ENCODE measurements around the gene RNF175.

Gene RNF175

DNA sequence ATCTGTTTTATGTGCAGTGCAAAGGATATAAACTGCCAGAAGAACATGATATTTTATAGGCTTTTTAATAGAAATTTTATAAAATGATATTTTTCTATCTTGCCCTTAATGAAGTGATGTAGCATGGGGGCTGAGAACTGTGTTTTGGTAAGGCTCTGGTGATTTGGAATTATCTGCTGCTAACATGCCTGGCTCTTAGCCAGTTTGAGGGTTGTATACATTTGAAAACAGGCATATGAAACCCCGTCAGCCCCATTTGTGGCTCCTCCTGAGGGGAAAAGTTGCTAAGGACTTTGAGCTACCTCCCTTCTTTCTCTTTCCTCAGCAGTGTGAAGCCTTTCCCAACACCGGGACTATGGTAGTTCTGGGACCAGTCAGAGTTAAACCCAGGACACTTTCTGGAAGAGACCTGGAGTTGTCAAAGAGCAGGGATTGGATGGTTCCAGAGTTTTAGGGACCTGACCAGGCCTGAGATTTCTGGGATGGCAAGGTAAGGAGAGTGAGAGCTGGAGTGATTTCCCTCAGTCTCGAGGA is 24.4 kb upstream of the RNF175 start:
- DNase-seq: no peak

DNA sequence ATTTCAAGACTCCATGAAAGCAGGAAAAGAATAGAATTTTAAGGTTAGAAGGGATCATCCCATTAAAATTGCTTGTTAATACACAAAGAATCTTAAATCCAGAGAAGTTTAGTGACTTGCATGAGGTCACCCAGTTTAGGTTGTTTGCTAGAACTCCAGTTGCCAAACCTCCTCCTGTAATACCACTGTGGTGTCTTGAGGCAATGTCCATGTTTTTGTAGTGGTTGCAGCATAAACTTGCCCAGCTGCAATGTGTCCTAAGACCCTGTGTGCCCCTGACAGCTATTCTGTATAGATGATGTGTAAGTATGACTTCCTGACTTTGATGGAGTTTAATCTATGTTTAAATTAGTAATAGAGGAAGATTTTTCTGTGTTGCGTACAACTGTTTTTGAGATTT is 22.8 kb upstream of the RNF175 start:
- DNase-seq: no peak

DNA sequence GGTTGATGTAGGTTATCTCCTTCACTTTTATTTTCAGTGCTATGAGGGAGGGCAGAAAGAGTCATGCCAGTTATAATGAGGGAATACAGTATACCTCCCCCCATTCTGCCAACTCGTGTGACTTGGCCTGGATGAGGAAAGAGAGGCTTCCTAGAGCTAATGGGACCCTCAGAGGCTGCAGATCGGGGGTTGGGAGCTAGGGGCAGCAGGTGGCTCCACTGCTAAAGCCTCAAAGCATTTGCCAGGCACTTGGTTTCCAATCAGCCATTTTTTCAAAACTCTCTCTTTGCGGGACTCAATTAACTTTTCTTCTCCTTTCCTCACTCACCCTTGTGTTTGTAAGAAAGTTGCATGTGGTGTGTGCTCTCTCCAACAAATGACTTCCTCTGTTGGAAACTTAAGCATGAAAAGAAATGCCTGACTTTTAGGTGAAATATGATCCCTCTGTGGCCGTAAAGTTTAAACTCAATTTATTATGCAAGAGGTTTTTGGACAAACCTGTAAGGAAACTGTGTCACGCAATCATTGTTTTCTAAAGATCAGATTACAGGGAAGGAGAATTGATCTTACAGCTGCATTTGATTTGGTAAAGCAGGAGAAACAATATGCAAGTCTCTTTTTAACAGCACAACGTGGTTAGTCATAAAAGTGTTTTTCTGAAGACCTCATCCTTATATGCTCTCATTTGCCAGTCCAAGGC is 22.0 kb upstream of the RNF175 start:
- DNase-seq: no peak

DNA sequence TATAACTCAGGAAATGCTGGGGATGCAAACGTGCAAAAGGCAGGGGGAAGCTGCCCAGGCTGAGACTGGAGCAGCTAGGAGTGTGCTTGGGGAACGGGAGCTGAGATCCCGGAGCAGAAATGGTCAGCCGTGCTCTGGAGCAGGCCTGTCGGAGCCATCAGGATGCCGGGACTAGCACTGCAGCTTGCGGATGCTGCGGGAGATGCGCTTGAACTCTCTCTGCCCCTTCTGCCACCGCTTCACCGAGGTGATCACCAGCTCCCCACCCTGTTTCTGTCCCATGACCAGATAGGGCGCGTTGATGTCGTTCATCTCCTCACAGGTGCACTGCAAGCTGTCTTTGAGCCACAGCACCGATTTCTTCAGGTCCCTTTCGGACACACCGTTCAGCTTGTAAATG is 21.5 kb upstream of the RNF175 start:
- DNase-seq: no peak

DNA sequence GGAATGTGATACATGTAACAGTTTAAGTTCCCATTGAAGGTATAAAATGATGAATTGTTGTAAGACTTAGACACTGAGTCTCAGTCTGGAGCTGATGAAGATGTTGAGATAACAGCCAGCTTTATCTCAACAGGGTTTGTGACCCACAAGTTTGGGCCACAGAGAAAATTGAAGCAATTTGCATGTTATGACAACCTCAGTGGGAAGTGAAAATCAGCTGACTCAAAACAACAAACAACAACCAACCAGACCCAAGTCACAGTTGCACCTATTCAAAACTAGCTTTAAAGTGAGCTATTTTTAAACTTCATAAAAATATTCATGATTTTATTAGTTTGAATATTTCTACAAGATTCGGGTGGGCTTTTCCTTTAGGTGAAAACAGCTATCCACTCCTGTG is 21.1 kb upstream of the RNF175 start:
- no peak for DNase-seq

DNA sequence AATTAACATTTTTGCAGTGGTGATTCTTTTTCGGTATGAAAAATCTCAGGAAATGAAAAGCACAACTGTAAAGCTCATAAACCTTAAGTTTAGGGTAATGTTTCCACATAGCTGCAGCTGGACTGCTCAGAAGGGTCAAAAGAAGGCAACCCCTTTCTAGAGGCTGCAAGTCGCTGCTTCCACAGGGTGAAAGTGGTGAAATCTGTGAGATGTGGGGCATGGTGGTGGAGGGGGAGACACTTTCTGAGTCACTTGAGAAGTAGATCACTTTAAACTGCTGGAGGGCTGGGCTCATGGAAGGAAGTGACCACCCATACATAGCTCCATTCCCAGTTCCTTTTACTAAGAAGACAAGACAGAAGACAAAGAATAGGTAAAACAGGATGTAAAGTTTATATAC is 20.4 kb upstream of the RNF175 start:
- no peak for DNase-seq

DNA sequence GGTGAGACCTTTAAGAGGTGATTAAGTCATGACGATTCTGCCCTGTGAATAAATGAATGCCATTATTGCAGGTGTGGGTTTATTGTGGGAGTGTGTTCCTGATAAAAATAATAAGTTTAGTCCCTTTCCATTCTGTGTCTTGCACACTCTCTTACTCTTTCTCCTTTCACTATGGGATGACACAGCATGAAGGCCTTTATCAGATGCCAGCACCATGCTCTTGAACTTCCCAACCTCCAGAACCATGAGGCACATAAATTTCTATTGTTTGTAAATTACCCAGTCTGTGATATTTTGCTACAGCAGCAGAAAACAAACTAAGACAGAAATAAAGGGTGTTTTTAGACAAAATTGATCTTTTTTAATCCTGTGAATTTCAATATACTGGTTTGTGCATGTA is 18.6 kb upstream of the RNF175 start:
- no peak for DNase-seq

DNA sequence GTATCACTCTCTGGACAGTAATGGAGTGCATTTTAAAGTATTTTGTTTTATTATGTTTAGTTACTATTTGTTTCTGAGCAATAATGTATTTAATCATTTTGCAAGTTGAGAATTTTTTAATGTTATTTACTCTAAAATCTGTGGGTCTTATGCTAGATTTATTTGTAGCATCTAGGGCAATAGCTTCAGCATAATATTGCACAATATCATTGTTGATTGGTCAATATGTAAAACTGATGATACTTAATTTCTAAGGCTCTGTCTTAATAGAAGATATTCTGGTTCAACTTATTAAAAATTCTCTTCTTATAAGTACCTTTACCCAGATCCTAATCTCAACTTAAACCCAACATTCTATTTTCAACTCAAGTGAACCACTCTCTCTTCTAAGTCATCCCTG is 17.6 kb upstream of the RNF175 start:
- DNase-seq: no peak

DNA sequence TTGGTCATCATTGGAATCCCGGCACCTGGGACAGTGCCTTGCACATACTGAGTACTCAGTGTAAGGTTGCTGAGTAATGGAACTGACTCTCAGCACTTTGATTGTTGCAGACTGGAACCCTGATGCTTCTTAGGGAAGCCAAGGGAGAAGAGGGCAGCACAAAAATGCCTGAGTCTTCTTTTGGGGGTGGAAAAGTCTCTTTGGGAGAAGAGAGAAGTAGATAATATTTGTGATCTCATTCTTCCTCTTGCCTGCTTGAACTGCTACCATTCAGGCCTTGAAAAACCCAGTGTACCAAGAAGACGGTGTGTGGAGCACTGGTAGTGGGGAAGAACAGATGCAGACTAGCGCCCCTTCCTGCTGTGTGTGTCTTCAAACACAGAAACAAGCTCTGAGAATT is 16.8 kb upstream of the RNF175 start:
- no peak for DNase-seq

DNA sequence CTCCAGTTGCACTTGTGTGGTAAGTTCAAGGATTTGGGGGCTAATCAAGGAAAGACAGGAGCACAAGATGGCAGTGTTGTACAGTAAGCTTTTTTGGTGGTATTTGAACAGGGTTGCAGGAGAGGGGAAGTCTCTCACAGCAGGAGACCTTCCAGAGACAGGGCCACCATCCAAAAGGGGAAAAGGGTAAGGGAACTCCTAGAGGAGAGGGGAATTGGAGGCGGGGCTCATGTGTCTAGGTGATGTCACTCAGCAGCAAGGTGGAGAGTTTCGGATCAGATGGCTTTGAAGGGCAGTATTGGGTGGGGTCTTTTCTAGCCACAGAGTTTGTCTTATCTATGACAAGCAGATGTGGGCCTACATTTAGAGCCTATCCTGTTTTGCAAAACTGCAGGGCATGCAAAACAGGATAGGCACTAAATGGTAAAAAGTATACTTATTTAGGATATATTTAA is 13.4 kb upstream of the RNF175 start:
- no peak for DNase-seq

DNA sequence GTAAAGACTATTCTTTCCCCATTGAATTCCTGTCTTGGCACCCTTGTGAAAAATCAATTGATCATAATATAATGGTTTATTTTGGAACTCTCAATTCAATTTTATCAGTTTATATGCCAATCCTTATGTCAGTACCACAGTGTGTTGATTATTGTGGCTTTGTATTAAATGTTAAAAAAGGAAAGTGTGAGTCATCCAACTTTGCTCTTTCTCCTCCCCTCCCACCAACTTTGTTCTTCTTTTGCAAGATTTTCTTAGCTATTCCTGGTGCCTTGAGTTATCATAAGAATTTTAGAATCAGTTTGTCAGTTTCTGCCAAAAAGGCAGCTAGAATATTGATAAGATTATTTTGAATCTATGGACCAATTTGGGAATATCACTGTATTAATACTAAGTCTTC is 11.2 kb upstream of the RNF175 start:
- DNase-seq: no peak

DNA sequence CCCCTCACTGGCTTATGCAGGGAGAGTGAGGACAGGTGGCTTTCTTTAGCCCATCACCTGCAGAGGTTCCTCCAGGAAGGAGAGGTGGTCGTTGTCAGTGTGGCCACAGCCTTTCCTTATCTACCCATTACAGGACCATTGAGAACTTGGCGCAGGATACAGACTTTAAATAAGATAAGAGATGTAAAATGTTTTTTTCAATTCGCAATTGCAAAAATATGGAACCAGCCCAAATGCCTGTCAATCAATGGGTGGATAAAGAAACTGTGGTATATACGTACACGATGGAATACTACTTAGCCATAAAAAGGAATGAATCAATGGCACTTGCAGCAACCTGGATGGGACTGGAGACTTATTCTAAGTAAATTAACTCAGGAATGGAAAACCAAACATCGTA is 6.9 kb upstream of the RNF175 start:
- no peak for DNase-seq

DNA sequence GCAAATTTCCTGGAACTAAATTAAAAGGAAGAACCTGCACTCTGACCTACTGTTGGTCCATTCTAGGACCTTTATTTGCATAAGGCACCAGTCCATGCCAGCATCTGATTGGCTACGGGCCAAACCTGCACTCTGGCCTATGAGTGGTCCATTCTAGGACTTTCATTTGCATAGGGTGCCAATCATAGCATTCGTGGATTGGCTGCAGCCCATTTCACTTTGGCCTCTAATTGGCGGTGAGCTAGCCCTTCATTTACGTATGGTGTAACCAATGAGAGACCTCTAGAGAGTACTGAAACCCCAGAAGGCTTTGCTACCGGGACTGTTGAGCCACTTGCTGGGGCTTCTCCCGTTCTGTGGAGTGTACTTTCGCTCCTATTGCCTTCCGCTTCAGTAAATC is 6.1 kb upstream of the RNF175 start:
- DNase-seq: no peak

DNA sequence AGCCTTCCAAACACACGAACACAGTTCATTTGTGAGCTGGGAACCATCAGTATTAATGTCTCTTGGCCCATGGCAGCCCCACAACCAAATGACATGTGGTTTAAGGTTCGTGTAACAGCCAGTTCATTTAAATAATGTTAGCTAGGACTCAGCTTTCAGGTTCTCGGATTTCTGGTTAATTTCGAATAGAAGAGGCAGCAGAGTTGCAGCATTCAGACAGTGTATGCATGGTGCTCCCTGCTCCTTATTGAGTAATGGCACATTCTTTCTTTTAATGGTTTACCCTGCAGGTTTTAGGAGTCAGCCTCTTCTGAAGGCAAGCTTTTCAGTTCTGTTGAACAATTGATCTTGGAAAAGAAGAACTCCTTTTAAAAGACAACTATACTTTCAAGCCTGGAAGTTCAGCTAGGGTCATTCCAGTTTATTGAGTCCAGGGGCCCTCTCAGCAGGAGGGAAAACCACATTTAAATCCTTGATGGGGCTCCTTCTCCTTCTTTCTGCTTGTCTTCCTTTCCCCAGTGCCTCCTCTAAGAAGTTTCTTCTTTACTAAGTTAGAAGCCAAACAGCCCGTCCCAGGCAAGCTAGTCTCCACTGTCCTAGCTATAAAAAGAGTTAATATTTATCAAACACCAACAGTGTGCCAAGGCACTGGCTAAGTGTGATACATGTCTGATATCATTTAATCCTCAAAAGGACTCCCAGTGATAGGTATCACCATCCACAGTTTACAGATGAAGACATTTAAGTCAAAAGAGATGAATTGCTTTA is 5.0 kb upstream of the RNF175 start:
- no peak for DNase-seq

DNA sequence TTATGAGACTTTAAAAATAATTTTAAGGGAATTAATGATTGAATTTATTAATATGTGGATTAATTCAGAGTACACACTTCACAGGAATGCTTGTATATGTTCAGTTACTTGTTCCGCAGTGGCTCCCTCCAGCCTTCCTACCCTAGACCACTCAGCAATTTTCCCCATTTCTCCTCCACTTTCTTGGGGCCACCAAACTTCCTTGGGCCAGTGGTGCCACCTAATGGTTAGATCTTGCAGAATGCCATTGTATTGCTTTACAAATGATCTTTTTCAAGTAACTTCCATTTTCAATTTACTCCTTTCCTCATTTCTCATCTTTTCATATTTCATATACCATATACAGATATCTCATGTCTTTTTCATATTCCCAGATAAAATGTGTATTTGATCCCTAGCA is 3.6 kb upstream of the RNF175 start:
- DNase-seq: no peak

DNA sequence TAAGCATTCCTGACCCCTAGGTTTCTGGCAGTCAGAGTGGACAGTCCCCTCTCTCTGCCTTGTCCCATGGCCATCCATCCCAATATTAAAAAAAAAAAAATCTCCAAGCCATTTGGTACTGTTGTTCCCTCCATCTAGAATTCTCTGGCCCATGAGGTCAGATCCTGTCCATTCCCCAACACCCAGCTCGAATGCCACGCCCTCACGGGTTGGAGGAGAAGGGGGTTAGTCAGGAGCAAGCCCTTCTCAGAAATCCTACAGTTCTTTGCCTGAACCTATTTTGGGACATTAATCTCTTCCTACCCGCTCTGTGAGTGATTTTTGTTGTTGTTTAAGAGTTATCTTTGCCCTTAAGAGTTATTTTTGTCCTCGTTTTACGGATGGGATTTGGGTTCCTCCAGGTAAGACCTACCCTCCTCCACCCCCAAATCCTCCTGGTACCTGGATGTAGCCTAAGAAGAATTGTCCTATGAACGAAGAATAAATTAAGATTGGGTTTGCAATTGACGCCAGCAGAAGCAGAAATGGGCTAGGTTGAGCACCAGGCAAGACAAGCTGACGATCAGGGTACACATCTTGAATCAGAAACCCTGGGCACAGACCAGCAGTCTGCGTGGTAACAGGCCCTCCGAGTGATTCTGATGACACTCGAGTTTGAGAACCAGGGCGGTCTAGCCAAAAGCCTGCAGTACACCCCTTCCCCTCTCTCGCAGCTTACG is 977 bp downstream of the RNF175 start:
- no peak for DNase-seq

DNA sequence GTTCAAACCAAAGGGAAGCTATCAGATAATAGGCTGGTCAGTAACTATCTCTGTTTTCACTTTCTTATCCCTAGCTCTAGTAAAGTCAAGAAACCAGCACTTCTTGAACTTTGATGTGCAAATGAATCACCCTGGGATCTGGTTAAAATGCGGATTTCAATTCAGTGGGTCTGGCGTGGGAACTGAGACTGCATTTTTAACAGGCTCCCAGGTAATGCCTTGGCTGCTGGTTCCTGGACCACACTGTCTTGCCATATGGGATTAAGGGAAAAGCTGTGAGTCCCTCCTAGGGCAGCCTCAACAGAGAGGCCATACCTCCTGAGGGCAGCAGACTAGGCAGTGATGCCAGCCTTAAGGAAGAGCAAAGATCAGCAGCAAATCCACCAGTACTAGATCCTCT is 1.7 kb downstream of the RNF175 start:
- DNase-seq: no peak

DNA sequence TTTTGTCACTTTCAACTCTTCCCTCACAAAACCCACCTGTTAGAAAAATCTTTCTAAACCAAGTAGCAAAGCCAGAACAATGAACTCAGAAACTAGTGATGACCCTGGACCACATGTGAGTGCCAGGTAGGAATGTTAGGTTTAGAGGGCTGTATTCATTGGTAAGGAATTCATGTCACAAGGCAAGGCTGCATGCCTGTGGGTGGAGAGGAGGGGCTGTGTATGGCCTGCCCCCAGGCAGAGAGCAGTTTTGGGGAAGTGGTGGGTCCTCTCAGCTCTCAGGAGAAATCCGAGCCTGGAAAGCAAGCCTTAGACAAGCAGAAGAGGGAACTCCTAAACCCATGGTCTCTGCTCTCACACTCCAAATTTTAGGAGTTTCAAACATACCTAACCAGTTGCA is 2.4 kb downstream of the RNF175 start:
- DNase-seq: no peak

DNA sequence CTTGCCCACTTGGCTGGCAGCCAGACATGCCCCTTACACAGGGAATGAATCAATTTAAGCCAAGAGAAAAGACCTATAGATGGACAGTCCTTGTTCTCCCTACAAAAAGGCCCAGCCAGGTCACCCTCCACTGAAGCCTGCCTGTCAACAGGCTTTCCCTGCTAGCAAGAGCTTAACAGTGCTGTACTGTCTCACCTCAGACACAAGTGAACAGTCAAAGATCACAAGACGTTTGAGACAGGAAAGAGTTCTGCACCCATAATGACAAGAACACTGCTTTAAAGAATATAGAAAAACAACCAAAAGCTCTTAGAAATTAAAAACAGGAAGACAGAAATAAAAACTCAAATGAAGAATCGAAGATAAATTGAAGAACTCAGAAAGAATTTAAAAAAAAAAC is 4.6 kb downstream of the RNF175 start:
- DNase-seq: no peak

DNA sequence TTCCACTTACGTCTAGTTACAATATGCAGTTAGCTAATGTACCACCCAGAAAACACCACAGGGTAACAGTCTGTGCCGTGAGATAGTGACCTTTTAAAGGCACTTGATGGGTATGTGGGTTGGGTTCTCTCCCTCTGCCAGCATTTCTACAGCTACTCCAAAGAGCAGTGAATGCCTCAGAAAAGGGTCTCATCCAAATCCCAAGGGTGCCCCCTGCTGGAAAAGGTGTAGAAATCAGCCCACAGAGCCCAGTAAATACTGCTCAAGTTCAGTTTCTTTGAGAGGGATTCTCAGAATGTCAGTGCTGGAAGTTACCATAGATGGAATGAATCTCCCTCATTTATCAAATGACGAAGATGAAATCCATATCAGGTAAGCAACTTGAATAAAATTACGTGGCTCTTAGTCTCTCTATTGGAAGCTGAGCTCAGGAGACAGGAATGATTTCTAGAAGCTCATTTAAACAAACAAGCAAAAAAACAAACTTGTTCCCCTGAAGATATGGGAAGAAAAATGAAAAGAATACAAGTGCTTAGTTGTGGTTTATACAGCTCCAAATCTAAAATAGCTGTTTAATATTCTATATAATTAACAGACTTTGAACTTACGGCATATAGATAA is 9.5 kb downstream of the RNF175 start:
- DNase-seq: peak; percentile 49

DNA sequence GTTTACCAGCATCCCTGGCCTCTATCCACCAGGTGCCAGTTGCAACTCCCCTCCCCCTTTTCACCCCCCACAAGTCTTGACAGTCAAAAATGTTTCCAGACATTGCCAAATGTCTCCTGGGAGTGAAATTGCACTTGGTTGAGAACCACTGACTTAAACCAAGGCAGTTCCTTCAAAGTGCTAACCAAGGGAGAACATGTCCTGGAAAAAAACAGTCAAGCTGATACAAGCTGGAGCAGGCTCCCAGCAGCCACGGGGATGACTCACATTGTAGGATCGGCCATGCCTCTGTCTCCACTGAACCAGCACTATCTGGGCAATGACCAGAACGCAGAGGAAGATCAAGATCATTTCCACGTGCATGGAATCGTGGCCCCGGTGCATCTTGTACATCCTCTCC is 11.4 kb downstream of the RNF175 start:
- DNase-seq: no peak

DNA sequence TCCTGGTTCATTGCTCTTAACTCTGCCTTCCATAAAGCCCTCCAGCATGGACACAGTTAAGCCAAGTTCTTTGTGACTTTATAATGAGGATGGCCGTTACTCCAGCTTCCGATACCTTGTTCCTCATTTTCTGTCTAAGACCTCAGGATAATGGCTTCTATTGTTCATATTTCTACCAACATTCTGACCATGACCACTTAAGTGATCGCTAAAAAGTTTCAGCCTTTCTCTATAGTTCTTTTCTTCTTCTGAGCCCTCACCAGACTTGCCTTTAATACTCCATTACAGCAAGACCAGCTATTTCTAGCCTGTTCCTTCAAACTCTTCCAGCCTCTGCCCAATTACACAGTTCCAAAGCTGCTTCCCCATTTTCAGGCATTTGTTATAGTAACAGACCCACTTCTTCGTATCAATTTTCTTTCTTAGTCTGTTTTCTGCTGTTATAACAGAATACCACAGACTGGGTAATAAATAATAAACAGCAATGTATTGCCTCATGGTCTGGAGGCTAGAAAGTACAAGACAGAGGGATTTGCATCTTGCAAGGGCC is 12.3 kb downstream of the RNF175 start:
- no peak for DNase-seq

DNA sequence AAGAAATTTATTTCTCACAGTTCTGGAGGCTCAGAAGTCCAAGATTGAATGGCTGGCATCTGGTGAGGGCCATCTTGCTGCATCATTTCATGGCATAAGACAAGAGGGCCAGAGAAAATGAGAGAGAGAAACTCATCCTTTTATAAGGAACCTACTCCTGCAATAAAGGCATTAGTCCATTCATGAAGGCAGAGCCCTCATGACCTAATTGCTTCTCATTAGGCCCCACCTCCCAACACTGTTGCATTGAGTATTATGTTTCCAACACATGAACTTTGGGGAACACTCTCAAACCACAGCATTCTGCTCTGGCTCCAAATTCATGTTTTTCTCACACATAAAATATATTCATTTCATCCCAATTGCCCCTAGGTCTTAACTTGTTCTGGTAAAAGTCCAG is 14.2 kb downstream of the RNF175 start:
- DNase-seq: no peak

Measured in DMS153 (cell line).